ENCODE measurements around the gene LRRC8A. TPM values are rescaled to one million over a fixed set of nuclear protein-coding genes. Genes with fewer than 3 reads are reported as not detected.

The LRRC8A gene
- total RNA-seq, 1 donor from 2014 or later: 155 TPM

DNA sequence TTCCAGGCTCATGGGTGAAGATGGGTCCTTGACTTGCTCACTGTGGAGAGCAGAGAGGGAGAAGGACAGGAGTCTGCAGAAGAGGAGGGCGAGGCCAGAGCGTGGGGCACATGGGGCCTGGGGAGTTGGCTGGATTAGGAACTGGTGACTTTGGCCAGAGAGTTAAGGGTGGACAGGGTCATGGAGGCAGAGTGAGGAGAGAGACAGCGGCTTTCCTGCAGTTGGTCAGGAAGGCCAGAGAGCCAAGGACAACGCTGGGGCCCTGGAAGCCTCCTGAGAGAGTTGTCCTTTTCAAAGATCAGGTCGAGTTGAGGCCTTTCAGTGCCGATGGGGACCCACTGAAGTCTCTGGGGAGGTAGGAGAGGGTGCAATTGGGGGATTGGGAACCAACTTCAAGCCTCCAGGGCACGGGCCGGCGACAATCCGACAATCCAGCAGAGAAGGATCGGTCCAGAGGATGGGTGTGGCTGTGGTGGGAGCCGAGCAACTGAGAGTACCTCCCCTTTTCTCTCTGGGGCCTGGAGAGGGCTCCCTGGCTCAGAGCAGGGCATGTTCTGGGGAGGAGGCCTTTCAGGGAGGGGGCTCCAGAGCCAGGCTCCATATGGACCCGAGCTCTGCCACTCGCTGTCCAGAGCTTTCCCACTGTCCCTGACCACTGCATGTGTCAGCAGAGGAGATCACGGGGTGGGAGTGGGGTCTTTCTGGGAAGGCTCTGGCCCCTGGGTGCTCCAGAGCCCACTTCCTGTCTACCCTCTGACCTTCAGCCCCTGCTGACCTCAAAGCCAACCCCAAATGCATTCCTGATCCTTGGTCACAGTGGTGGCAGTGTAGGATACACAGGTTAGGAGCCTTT is 31.3 kb downstream of the LRRC8A start:
- DNase-seq (ENCODE audit: low read depth): no peak
- Histone ChIP-seq H3K4me3 (ENCODE audit: low read depth, low read length) (no peak overlapping the region), H3K27me3 (ENCODE audit: control insufficient read depth, insufficient read depth, low read length) (no peaks in the 10 kb centered on the region), H3K36me3 (ENCODE audit: control insufficient read depth, insufficient read depth, low read length) (peaks cover 4% of the 10 kb centered on the region)
- TF ChIP-seq, protein P1, sequence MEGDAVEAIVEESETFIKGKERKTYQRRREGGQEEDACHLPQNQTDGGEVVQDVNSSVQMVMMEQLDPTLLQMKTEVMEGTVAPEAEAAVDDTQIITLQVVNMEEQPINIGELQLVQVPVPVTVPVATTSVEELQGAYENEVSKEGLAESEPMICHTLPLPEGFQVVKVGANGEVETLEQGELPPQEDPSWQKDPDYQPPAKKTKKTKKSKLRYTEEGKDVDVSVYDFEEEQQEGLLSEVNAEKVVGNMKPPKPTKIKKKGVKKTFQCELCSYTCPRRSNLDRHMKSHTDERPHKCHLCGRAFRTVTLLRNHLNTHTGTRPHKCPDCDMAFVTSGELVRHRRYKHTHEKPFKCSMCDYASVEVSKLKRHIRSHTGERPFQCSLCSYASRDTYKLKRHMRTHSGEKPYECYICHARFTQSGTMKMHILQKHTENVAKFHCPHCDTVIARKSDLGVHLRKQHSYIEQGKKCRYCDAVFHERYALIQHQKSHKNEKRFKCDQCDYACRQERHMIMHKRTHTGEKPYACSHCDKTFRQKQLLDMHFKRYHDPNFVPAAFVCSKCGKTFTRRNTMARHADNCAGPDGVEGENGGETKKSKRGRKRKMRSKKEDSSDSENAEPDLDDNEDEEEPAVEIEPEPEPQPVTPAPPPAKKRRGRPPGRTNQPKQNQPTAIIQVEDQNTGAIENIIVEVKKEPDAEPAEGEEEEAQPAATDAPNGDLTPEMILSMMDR (IDR thresholded peaks at IDR 0.05; ENCODE audit: insufficient read depth, low read length, poor library complexity, severe bottlenecking): no peak

DNA sequence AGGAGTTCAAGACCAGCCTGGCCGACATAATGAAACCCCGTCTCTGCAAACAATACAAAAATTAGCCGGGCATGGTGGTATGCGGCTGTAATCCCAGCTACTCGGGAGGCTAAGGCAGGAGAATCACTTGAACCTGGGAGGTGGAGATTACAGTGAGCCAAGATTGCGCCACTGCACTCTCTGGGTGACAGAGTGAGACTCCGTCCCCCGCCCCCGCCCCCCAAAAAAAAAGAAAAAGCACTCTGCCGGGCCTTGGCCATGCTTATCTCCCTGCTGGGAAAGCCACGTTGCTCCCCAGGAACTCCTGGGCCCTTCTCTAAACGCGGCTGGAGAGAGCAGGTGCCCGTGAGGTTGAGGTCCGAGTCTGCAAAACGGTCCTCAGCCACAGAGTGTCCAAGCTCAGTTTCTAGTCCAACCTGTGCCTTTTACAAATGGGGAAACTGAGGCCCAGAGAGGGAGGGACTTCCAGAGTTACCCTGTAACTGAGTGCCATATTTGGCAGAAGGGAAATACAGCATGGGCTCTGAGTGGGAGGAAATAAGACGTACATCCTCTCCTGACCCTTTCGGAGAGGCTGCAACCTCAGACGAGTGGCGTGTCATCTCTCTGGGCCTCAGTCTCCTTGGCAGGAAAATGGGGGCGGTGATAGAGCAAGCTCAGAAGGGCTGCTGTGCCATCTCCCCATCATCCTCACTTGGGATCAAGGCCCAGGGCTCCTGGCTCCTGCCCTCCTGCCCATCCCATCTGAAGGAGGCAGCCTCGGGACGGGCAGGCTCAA is 32.3 kb downstream of the LRRC8A start:
- H3K4me3 ChIP-seq (ENCODE audit: low read depth, low read length): no peak overlapping the region
- DNase-seq (ENCODE audit: low read depth): no peak
- TF ChIP-seq, protein P1 (IDR thresholded peaks at IDR 0.05; ENCODE audit: insufficient read depth, low read length, poor library complexity, severe bottlenecking): no peak
- no peaks in the 10 kb centered on the region for H3K27me3 ChIP-seq (ENCODE audit: control insufficient read depth, insufficient read depth, low read length)
- peaks cover 3% of the 10 kb centered on the region for H3K36me3 ChIP-seq (ENCODE audit: control insufficient read depth, insufficient read depth, low read length)

DNA sequence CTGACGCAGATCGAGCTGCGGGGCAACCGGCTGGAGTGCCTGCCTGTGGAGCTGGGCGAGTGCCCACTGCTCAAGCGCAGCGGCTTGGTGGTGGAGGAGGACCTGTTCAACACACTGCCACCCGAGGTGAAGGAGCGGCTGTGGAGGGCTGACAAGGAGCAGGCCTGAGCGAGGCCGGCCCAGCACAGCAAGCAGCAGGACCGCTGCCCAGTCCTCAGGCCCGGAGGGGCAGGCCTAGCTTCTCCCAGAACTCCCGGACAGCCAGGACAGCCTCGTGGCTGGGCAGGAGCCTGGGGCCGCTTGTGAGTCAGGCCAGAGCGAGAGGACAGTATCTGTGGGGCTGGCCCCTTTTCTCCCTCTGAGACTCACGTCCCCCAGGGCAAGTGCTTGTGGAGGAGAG is 34.3 kb downstream of the LRRC8A start:
- TF ChIP-seq, protein P1 (IDR thresholded peaks at IDR 0.05; ENCODE audit: insufficient read depth, low read length, poor library complexity, severe bottlenecking): no peak
- Histone ChIP-seq H3K27me3 (ENCODE audit: control insufficient read depth, insufficient read depth, low read length) (no peaks in the 10 kb centered on the region), H3K36me3 (ENCODE audit: control insufficient read depth, insufficient read depth, low read length) (peaks cover 3% of the 10 kb centered on the region), H3K4me3 (ENCODE audit: low read depth, low read length) (no peak overlapping the region)
- DNase-seq (ENCODE audit: low read depth): no peak

DNA sequence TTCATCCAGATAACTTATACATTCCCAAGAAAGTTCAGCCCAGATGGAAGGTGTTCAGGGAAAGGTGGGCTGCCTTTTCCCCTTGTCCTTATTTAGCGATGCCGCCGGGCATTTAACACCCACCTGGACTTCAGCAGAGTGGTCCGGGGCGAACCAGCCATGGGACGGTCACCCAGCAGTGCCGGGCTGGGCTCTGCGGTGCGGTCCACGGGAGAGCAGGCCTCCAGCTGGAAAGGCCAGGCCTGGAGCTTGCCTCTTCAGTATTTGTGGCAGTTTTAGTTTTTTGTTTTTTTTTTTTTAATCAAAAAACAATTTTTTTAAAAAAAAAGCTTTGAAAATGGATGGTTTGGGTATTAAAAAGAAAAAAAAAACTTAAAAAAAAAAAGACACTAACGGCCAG is 34.8 kb downstream of the LRRC8A start:
- no peak for DNase-seq (ENCODE audit: low read depth)
- TF ChIP-seq, protein P1 (IDR thresholded peaks at IDR 0.05; ENCODE audit: insufficient read depth, low read length, poor library complexity, severe bottlenecking): no peak

DNA sequence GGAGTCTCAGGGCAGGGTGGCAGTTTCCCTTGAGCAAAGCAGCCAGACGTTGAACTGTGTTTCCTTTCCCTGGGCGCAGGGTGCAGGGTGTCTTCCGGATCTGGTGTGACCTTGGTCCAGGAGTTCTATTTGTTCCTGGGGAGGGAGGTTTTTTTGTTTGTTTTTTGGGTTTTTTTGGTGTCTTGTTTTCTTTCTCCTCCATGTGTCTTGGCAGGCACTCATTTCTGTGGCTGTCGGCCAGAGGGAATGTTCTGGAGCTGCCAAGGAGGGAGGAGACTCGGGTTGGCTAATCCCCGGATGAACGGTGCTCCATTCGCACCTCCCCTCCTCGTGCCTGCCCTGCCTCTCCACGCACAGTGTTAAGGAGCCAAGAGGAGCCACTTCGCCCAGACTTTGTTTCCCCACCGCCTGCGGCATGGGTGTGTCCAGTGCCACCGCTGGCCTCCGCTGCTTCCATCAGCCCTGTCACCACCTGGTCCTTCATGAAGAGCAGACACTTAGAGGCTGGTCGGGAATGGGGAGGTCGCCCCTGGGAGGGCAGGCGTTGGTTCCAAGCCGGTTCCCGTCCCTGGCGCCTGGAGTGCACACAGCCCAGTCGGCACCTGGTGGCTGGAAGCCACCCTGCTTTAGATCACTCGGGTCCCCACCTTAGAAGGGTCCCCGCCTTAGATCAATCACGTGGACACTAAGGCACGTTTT is 35.4 kb downstream of the LRRC8A start:
- no peak for DNase-seq (ENCODE audit: low read depth)

More for the DNA sequence above, 34.8 kb downstream of the LRRC8A start:
- Histone ChIP-seq H3K27me3 (ENCODE audit: control insufficient read depth, insufficient read depth, low read length) (no peaks in the 10 kb centered on the region), H3K36me3 (ENCODE audit: control insufficient read depth, insufficient read depth, low read length) (peaks cover 3% of the 10 kb centered on the region), H3K4me3 (ENCODE audit: low read depth, low read length) (no peak overlapping the region)

More for the DNA sequence above, 35.4 kb downstream of the LRRC8A start:
- TF ChIP-seq, protein P1 (IDR thresholded peaks at IDR 0.05; ENCODE audit: insufficient read depth, low read length, poor library complexity, severe bottlenecking): no peak
- Histone ChIP-seq H3K27me3 (ENCODE audit: control insufficient read depth, insufficient read depth, low read length) (no peaks in the 10 kb centered on the region), H3K36me3 (ENCODE audit: control insufficient read depth, insufficient read depth, low read length) (peaks cover 3% of the 10 kb centered on the region), H3K4me3 (ENCODE audit: low read depth, low read length) (no peak overlapping the region)

Data from kidney epithelial cell (primary cell).